ENCODE results near the gene TTC28.

Gene TTC28

GRCh38 chr22:27998511-27999410 lies 680.9 kb downstream of the TTC28 start:
- Histone ChIP-seq H3K36me3 (ENCODE audit: insufficient read depth, insufficient read length, low read length) (peaks cover 14% of the 10 kb centered on the region), H3K4me1 (ENCODE audit: insufficient read depth, insufficient read length) (peaks cover 4% of the 10 kb centered on the region), H3K9me3 (ENCODE audit: insufficient read depth, low read length) (no peaks in the 10 kb centered on the region), H3K4me3 (ENCODE audit: insufficient read length, low read depth) (no peak overlapping the region), H3K9ac (ENCODE audit: insufficient read length, low read depth) (no peak overlapping the region), H3K27me3 (ENCODE audit: insufficient read depth, insufficient read length) (no peaks in the 10 kb centered on the region)
- no peak for TF ChIP-seq SUZ12 (IDR thresholded peaks at IDR 0.05; ENCODE audit: extremely low read depth, insufficient read depth, insufficient read length)
- no peak for TF ChIP-seq YY1 (IDR thresholded peaks at IDR 0.05; ENCODE audit: insufficient read depth, insufficient read length)
- no peak for TF ChIP-seq ZNF274 (IDR thresholded peaks at IDR 0.05; ENCODE audit: low read depth, low read length)
- DNase-seq (ENCODE audit: low read depth, low spot score): no peak

DNA sequence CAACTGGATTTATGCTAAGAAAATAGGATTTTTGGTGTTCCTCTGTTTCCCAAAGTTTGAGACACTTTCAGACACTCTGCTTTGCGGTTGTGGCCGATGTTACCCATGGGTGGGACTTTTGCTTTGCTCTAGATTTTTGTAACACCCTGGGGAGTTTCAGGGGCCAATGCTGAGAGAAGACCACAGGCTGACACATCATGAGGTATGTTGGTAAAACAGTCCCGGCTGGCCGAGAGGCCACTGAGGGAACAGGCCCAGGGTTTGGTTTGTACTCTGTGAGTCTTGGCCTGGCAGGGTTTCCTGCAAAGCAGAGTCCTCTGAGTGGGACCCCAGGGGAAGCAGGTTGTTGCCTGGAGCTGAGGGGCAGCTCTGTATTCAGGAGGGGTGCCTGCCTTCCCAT lies 682.1 kb downstream of the TTC28 start:
- Histone ChIP-seq H3K27me3 (ENCODE audit: insufficient read depth, insufficient read length) (no peaks in the 10 kb centered on the region), H3K36me3 (ENCODE audit: insufficient read depth, insufficient read length, low read length) (peaks cover 14% of the 10 kb centered on the region), H3K9ac (ENCODE audit: insufficient read length, low read depth) (no peak overlapping the region), H3K9me3 (ENCODE audit: insufficient read depth, low read length) (no peaks in the 10 kb centered on the region), H3K4me3 (ENCODE audit: insufficient read length, low read depth) (no peak overlapping the region), H3K4me1 (ENCODE audit: insufficient read depth, insufficient read length) (peaks cover 11% of the 10 kb centered on the region)
- no peak for DNase-seq (ENCODE audit: low read depth, low spot score)
- TF ChIP-seq ZNF274 (IDR thresholded peaks at IDR 0.05; ENCODE audit: low read depth, low read length) (no peak), YY1 (IDR thresholded peaks at IDR 0.05; ENCODE audit: insufficient read depth, insufficient read length) (no peak), SUZ12 (IDR thresholded peaks at IDR 0.05; ENCODE audit: extremely low read depth, insufficient read depth, insufficient read length) (no peak)

GRCh38 chr22:27996981-27997380 lies 682.7 kb downstream of the TTC28 start:
- no peak for DNase-seq (ENCODE audit: low read depth, low spot score)
- peaks cover 14% of the 10 kb centered on the region for H3K36me3 ChIP-seq (ENCODE audit: insufficient read depth, insufficient read length, low read length)
- no peak overlapping the region for H3K4me3 ChIP-seq (ENCODE audit: insufficient read length, low read depth)
- H3K4me1 ChIP-seq (ENCODE audit: insufficient read depth, insufficient read length): peaks cover 11% of the 10 kb centered on the region
- H3K9me3 ChIP-seq (ENCODE audit: insufficient read depth, low read length): no peaks in the 10 kb centered on the region
- no peak overlapping the region for H3K9ac ChIP-seq (ENCODE audit: insufficient read length, low read depth)
- TF ChIP-seq ZNF274 (IDR thresholded peaks at IDR 0.05; ENCODE audit: low read depth, low read length): no peak
- H3K27me3 ChIP-seq (ENCODE audit: insufficient read depth, insufficient read length): no peaks in the 10 kb centered on the region

DNA sequence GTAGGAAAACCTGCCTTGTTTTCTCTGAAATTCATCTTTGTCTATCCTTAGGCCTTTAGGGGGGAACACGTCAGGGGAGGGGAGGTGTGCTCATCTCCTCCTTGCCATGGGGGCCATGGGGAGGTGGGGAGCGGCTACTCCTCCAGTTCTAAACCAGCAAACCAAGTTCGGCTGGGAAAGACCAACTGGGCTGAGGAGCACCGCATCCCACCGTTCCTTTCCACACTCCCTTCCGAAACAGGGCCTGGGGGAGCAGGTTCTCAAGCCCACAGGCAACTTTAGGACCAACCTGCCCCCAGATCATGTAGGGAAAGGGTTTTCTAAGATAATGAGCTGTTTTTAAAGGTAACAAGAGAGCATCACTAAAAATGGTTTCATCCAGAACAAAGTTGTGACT lies 683.1 kb downstream of the TTC28 start:
- H3K27me3 ChIP-seq (ENCODE audit: insufficient read depth, insufficient read length): no peaks in the 10 kb centered on the region
- peaks cover 13% of the 10 kb centered on the region for H3K4me1 ChIP-seq (ENCODE audit: insufficient read depth, insufficient read length)
- no peak overlapping the region for H3K4me3 ChIP-seq (ENCODE audit: insufficient read length, low read depth)
- no peak overlapping the region for H3K9ac ChIP-seq (ENCODE audit: insufficient read length, low read depth)
- H3K36me3 ChIP-seq (ENCODE audit: insufficient read depth, insufficient read length, low read length): peaks cover 14% of the 10 kb centered on the region
- TF ChIP-seq ZNF274 (IDR thresholded peaks at IDR 0.05; ENCODE audit: low read depth, low read length): no peak
- no peak for TF ChIP-seq YY1 (IDR thresholded peaks at IDR 0.05; ENCODE audit: insufficient read depth, insufficient read length)
- TF ChIP-seq SUZ12 (IDR thresholded peaks at IDR 0.05; ENCODE audit: extremely low read depth, insufficient read depth, insufficient read length): no peak
- DNase-seq (ENCODE audit: low read depth, low spot score): no peak
- no peaks in the 10 kb centered on the region for H3K9me3 ChIP-seq (ENCODE audit: insufficient read depth, low read length)

DNA sequence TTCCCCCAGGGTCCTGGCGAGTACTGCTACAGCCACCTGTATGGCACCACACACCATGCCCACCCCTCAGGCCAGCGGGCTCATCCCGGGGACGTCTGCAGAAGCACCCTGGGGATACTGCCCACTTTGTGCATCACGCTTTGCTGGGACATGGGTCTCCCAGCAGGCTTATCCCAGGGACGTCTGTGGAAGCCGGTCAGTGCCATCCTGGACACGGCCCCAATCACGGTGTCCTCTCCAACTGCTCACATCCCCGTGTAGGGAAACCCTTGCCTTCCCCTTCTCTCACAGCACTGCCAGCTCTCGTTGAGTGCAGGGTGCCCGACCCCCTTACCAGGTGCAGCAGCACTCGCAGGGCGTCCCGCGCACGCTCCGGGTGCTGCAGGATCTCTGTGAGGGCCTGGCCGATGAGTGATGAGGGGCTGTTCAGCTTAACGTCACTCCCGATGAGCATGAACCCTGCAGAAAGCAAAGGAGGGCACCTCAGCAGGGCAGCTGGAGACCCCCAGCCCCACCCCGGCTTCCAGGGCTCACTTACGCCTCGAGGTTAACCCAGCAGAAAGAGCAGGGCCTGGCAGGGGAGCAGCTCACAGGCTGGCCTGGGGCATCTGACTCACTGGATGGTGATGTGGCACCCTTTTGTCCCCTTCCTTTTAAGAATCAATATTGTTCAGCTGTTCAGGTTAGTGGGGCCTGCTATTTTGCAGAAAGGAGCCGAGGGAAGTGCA lies 683.7 kb downstream of the TTC28 start:
- Histone ChIP-seq H3K27me3 (ENCODE audit: insufficient read depth, insufficient read length) (no peaks in the 10 kb centered on the region), H3K36me3 (ENCODE audit: insufficient read depth, insufficient read length, low read length) (peaks cover 13% of the 10 kb centered on the region), H3K9ac (ENCODE audit: insufficient read length, low read depth) (no peak overlapping the region), H3K9me3 (ENCODE audit: insufficient read depth, low read length) (no peaks in the 10 kb centered on the region), H3K4me1 (ENCODE audit: insufficient read depth, insufficient read length) (peaks cover 13% of the 10 kb centered on the region), H3K4me3 (ENCODE audit: insufficient read length, low read depth) (no peak overlapping the region)
- DNase-seq (ENCODE audit: low read depth, low spot score): no peak
- no peak for TF ChIP-seq SUZ12 (IDR thresholded peaks at IDR 0.05; ENCODE audit: extremely low read depth, insufficient read depth, insufficient read length)
- no peak for TF ChIP-seq YY1 (IDR thresholded peaks at IDR 0.05; ENCODE audit: insufficient read depth, insufficient read length)
- TF ChIP-seq ZNF274 (IDR thresholded peaks at IDR 0.05; ENCODE audit: low read depth, low read length): no peak

DNA sequence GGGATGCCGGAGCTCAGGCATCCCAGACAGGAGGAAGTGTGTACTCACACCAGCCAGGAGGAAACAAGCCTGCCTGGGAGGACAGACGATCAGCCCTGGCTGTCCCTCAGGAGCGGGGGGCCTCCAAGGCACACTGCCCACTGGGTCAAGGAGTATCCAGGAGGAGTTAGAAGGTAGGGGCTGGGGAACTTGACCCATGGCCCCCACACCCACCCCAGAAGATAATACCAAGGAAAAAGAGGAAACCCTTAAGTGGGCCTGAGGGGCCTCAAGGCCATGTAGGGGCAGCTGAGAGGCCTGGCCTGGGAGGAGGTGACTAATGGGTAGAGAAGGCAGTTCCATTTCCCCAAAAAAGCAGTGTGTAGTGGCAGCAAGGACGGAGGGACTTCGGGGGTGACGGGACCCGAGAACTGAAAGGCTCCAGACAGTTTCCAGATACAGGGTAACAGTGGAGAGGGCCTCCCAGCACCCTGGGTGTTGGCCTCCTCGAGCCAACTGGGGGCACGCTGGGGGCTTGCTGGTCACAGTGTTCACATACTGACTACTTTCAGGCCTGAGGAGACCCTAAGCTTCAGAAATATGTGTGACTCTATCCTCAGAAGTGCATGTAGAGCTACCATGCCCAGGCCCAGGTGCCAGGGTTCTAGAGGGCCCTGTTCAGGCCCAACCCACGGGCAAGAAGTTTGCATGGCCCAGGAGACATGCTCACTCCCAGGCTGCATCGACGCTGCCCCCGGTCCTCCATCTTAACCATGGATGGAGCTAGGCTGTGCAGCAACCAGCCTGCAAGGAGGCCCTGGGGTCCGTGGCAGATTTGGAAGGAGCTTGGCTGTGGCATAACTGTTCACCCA lies 684.9 kb downstream of the TTC28 start:
- Histone ChIP-seq H3K4me3 (ENCODE audit: insufficient read length, low read depth) (no peak overlapping the region), H3K36me3 (ENCODE audit: insufficient read depth, insufficient read length, low read length) (peaks cover 11% of the 10 kb centered on the region), H3K27me3 (ENCODE audit: insufficient read depth, insufficient read length) (no peaks in the 10 kb centered on the region), H3K4me1 (ENCODE audit: insufficient read depth, insufficient read length) (peaks cover 13% of the 10 kb centered on the region), H3K9me3 (ENCODE audit: insufficient read depth, low read length) (no peaks in the 10 kb centered on the region), H3K9ac (ENCODE audit: insufficient read length, low read depth) (no peak overlapping the region)
- DNase-seq (ENCODE audit: low read depth, low spot score): no peak
- TF ChIP-seq ZNF274 (IDR thresholded peaks at IDR 0.05; ENCODE audit: low read depth, low read length): no peak
- no peak for TF ChIP-seq SUZ12 (IDR thresholded peaks at IDR 0.05; ENCODE audit: extremely low read depth, insufficient read depth, insufficient read length)
- no peak for TF ChIP-seq YY1 (IDR thresholded peaks at IDR 0.05; ENCODE audit: insufficient read depth, insufficient read length)
